ENCODE data around the gene THADA. TPM values are rescaled to one million over a fixed set of nuclear protein-coding genes. Genes with fewer than 3 reads are reported as not detected.

The THADA gene
- total RNA-seq, 2 donors from 2014 or later = 36.3 to 36.9 TPM

DNA sequence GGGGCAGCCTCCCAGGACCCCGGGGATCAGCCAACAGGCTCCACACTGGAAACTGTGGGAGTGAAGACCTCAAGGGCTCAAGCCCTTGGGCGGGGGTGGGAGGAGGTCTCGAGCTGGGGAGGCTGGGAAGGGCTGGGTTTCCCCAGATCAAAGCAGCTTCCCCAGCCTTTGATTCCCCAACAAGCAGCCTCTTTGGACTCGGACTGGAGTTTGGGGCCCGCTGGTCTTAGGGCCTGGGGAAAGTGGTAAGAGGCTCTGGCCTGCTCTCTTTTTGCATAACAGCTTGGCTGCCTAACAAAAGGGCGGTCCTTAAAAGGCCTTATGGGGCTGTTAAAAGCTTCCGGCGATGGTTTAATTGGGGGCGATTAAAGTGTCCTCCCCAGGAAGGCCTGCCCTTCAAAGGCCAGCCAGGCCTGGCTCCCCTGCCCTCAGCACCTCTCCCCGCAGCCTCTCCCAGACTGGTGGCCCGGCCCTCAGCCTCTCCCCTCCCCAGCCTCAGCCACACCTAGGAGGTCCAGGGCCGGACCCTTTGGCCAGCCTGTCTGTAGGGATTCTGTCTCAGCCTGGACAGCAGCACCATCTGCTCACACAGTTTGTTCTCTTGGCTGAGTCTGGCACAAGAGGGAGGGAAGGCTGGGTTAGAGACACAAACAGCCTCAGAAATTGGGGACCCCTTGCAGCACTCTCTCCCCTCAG lies 409.0 kb downstream of the THADA start:
- Mint-ChIP-seq H3K27ac (peak overlapping the region; percentile 96), H3K9me3 (no peaks in the 10 kb centered on the region), H3K4me3 (no peak overlapping the region), H3K4me1 (peaks cover 28% of the 10 kb centered on the region), H3K36me3 (ENCODE audit: low read depth) (peaks cover 6% of the 10 kb centered on the region), H3K27me3 (no peaks in the 10 kb centered on the region)
- ATAC-seq (replicated peaks) = no peak

DNA sequence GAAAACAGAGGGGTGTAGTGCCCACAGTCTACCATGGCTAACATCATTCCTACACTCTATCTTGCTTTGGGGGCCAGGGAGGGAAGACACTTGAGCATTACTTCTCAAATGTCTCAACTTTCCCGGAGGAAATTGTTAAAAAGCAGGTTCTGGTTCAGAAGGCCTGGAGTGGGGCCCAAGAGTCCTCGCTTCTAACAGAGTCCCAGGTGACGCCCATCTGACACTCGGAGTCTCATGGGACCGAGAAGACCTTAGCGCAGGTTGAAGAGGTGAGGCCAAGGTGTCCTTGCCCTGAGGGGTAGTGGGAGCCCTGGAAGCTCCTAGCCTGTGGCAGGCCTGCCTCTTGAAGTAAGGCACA lies 409.5 kb downstream of the THADA start:
- no peak for ATAC-seq (replicated peaks)
- Mint-ChIP-seq H3K36me3 (ENCODE audit: low read depth) (peaks cover 6% of the 10 kb centered on the region), H3K4me3 (peak overlapping the region; percentile 68), H3K27me3 (no peaks in the 10 kb centered on the region), H3K9me3 (no peaks in the 10 kb centered on the region), H3K27ac (peak overlapping the region; percentile 96), H3K4me1 (peaks cover 28% of the 10 kb centered on the region)

DNA sequence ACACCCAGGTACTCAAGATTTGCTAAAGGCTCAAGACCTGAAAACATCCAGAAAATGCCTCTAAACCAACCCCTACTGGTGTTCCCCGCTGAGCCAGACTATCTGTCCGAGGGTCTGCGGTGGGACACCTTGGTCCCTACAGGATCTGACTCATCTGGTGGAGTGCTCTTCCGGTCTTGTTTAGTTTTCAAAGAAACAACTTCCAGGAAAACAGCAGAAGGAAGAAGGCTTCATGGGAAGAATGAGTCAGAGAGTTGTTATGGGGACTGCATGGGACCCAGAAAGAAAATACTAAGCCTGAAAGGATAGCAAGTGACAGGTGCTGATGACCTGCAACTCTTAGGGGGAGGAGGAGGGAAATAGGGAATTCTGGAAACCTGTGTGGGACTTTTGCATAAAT lies 410.7 kb downstream of the THADA start:
- Mint-ChIP-seq H3K27ac (peak overlapping the region; percentile 96), H3K27me3 (no peaks in the 10 kb centered on the region), H3K4me3 (peak overlapping the region; percentile 68), H3K4me1 (peaks cover 34% of the 10 kb centered on the region), H3K36me3 (ENCODE audit: low read depth) (peaks cover 6% of the 10 kb centered on the region), H3K9me3 (no peaks in the 10 kb centered on the region)
- peak; percentile 61 for ATAC-seq (replicated peaks)

DNA sequence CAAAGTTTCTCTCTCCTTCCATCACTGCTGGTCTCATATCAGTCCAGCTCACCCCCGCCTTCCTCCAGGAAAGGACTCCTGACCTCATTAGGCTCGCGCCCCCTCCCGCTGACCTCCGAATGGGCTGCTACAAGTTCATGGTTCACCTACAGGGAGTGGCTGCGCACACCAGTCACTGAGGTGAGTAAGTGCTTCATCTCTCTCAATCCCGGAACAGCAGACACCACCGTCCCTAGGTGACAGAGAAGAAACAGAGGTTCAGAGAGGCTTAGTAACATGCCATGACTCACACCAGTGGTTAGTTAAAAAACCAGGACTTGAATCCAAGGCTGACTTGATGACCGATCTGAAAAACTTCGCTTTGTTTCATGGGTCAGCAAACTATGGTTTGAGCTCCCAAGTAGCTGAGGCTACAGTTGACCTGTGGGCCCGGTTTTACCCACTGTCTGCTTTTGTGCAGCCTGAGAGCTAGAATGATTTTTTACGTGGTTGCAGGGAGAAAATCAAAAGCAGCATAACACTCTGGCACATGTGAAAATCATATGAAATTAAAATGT lies 411.4 kb downstream of the THADA start:
- no peaks in the 10 kb centered on the region for H3K27me3 Mint-ChIP-seq
- peaks cover 34% of the 10 kb centered on the region for H3K4me1 Mint-ChIP-seq
- H3K4me3 Mint-ChIP-seq = peak overlapping the region; percentile 68
- ATAC-seq (replicated peaks) = peak; percentile 98
- H3K9me3 Mint-ChIP-seq = no peaks in the 10 kb centered on the region
- peaks cover 6% of the 10 kb centered on the region for H3K36me3 Mint-ChIP-seq (ENCODE audit: low read depth)
- H3K27ac Mint-ChIP-seq = peak overlapping the region; percentile 96

DNA sequence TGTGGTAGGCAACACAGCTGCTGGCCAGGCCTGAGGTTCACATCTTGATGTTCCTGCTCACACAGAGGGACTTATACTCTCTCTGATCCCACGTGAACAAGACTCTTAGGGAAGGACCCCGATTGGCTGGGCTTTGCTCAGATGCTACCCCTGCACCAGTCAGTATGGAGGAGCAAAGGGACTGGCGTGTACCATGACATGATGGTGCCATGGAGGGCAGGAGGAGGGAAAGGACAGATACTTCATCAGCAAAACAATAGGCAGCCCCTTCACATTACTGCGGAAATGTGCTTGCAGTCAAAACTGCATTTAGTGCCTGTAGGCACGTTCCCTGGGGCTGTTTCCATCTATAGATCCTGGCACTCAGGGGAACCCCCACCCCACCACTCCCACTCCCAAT lies 412.1 kb downstream of the THADA start:
- peaks cover 34% of the 10 kb centered on the region for H3K4me1 Mint-ChIP-seq
- H3K4me3 Mint-ChIP-seq = peak overlapping the region; percentile 68
- H3K27ac Mint-ChIP-seq = peak overlapping the region; percentile 96
- H3K27me3 Mint-ChIP-seq = no peaks in the 10 kb centered on the region
- peaks cover 6% of the 10 kb centered on the region for H3K36me3 Mint-ChIP-seq (ENCODE audit: low read depth)
- ATAC-seq (replicated peaks) = no peak
- no peaks in the 10 kb centered on the region for H3K9me3 Mint-ChIP-seq

DNA sequence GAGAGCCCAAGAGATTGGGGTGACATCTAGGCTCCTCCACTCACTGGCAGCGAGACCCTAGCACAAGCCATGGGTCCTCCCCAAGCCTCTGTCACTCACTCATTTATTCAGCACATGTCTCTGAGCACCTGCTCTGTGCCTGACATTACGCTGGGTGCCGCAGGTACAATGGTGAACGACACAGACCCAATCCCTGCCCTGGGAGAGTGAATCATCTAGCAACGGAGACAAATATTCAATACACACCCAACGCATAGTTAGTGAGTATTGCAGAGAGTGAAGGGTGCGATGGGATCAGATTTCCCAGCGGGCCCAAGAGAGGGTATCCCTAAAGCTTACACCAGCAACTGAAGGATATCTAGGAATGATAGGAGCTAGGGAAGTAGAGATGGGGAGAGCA lies 414.9 kb downstream of the THADA start:
- Mint-ChIP-seq H3K4me3 (peak overlapping the region; percentile 18), H3K4me1 (peaks cover 48% of the 10 kb centered on the region), H3K27ac (peak overlapping the region; percentile 62), H3K9me3 (no peaks in the 10 kb centered on the region), H3K27me3 (no peaks in the 10 kb centered on the region), H3K36me3 (ENCODE audit: low read depth) (peaks cover 6% of the 10 kb centered on the region)
- no peak for ATAC-seq (replicated peaks)

Other genes starting within 250 kb of the THADA start
- gene PLEKHH2, start 41.2 kb upstream of the THADA start, total RNA-seq = 1 to 10 TPM; 1.3 to 2.1 TPM
- gene C1GALT1C1L, start 80.4 kb upstream of the THADA start, total RNA-seq = not detected
- gene DYNC2LI1, start 178.0 kb upstream of the THADA start, total RNA-seq = 1 to 10 TPM; 5.7 to 8.1 TPM
- gene ABCG5, start 242.8 kb upstream of the THADA start, total RNA-seq = not detected
- not detected for gene ABCG8, start 242.9 kb upstream of the THADA start, total RNA-seq